ENCODE measurements around the gene RASGRP3. TPM values are rescaled to one million over a fixed set of nuclear protein-coding genes. Genes with fewer than 3 reads are reported as not detected.

Gene RASGRP3
- total and polyA plus RNA-seq, 9 of the 15 experiments (the other 6 are each of a cell fraction or from before 2014, with no cell fraction given) = 0.18 to 1.7 (median 1.2) TPM

DNA sequence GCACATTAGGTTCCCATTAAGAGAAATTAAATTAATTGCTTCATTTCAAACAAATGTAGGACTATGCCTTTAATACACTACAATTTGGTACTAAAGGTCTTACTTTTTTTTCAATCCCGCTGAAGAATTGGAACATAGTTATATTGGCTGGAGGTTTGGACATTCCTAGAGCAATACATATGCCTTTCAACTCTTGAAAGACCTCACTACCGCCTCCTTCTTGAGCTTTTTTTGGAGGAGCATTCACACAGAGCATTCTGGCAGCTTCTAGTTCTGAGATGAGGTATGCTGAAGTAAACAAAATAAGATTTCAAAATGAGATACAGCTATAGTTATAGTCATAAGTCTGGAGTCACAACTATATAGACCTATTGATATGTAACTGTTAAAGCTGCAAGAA lies 111.8 kb downstream of the RASGRP3 start:
- Histone ChIP-seq H2AFZ (ENCODE audit: low read depth, low read length) (no peak overlapping the region), H3K9me3 (replicated peaks; ENCODE audit: control insufficient read depth, insufficient read depth, low read depth, low read length) (no peaks in the 10 kb centered on the region), H4K20me1 (replicated peaks; ENCODE audit: control insufficient read depth, insufficient read depth, low read length) (no peaks in the 10 kb centered on the region), H3K27ac (ENCODE audit: extremely low read depth, low read depth, low read length) (no peak overlapping the region), H3K79me2 (ENCODE audit: control insufficient read depth, insufficient read depth, low read length) (no peaks in the 10 kb centered on the region), H3K4me1 (replicated peaks in 1 of 2; ENCODE audit: control insufficient read depth in 2 of 2, insufficient read depth in 2 of 2, low read length in 2 of 2) (peaks cover 0 to 2% of the 10 kb centered on the region in 2 experiments; a peak in 1 of 5 replicates), H3K4me3 (no peak overlapping the region), H3K4me2 (ENCODE audit: insufficient read depth, low read length) (no peak overlapping the region), H3K9ac (ENCODE audit: insufficient read depth in 1 of 2, low read depth in 2 of 2, low read length in 2 of 2) (no peak overlapping the region), H3K9me1 (ENCODE audit: control insufficient read depth, insufficient read depth, low read length) (no peaks in the 10 kb centered on the region), H3K27me3 (ENCODE audit: control insufficient read depth in 2 of 2, insufficient read depth in 2 of 2, low read length in 2 of 2) (no peaks in the 10 kb centered on the region), H3K36me3 (ENCODE audit: control insufficient read depth, insufficient read depth, low read length) (peaks cover 93% of the 10 kb centered on the region)
- in situ Hi-C loops (cut with MboI) (loop anchor here (25.0 kb wide), 3 partner anchors 176 to 826 kb away; partner anchors contain the start of gene LTBP1), intact Hi-C loops (cut with micrococcal nuclease) (loop anchor here (10.0 kb wide), 2 partner anchors 143 to 1033 kb away; no protein-coding TSS in a partner anchor)
- BruUV-seq (replicated peaks) = no TSS peak
- no peak for TF ChIP-seq PHTF2 (CRISPR knock-in tag; IDR thresholded peaks at IDR 0.05)
- TF ChIP-seq LCOR (CRISPR knock-in tag; IDR thresholded peaks at IDR 0.05) = no peak
- TF ChIP-seq GABPB2 (CRISPR knock-in tag; conservative IDR thresholded peaks at IDR 0.05) = no peak
- TF ChIP-seq, protein P1, sequence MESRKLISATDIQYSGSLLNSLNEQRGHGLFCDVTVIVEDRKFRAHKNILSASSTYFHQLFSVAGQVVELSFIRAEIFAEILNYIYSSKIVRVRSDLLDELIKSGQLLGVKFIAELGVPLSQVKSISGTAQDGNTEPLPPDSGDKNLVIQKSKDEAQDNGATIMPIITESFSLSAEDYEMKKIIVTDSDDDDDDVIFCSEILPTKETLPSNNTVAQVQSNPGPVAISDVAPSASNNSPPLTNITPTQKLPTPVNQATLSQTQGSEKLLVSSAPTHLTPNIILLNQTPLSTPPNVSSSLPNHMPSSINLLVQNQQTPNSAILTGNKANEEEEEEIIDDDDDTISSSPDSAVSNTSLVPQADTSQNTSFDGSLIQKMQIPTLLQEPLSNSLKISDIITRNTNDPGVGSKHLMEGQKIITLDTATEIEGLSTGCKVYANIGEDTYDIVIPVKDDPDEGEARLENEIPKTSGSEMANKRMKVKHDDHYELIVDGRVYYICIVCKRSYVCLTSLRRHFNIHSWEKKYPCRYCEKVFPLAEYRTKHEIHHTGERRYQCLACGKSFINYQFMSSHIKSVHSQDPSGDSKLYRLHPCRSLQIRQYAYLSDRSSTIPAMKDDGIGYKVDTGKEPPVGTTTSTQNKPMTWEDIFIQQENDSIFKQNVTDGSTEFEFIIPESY (CRISPR knock-in tag; IDR thresholded peaks at IDR 0.05) = no peak
- TF ChIP-seq, protein P2, sequence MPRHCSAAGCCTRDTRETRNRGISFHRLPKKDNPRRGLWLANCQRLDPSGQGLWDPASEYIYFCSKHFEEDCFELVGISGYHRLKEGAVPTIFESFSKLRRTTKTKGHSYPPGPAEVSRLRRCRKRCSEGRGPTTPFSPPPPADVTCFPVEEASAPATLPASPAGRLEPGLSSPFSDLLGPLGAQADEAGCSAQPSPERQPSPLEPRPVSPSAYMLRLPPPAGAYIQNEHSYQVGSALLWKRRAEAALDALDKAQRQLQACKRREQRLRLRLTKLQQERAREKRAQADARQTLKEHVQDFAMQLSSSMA (CRISPR knock-in tag; IDR thresholded peaks at IDR 0.05) = no peak
- TF ChIP-seq, protein P3, sequence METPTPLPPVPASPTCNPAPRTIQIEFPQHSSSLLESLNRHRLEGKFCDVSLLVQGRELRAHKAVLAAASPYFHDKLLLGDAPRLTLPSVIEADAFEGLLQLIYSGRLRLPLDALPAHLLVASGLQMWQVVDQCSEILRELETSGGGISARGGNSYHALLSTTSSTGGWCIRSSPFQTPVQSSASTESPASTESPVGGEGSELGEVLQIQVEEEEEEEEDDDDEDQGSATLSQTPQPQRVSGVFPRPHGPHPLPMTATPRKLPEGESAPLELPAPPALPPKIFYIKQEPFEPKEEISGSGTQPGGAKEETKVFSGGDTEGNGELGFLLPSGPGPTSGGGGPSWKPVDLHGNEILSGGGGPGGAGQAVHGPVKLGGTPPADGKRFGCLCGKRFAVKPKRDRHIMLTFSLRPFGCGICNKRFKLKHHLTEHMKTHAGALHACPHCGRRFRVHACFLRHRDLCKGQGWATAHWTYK (CRISPR knock-in tag; IDR thresholded peaks at IDR 0.05) = no peak
- TF ChIP-seq SPI1 (IDR thresholded peaks at IDR 0.05; ENCODE audit: borderline replicate concordance, low read depth, low read length) = no peak
- DNase-seq (ENCODE audit: extremely low read depth in 1 of 4, low spot score in 3 of 4) (no peak), FAIRE-seq (no peak), ATAC-seq (no peak)
- POLR2A ChIA-PET = no interaction called here
- WGBS (ENCODE audit: insufficient coverage, low coverage, missing lambda C conversion rate) = 87% methylated on average over 2 of the region's 2 CpGs
- CTCF ChIA-PET (ENCODE audit: low intra/inter-chr PET ratio) = interaction anchor here (0.8 kb wide), 1 partner anchor 554 kb away, joined by 3 read pairs; no protein-coding TSS in a partner anchor

All from K562 (cell line).